ENCODE measurements around the gene DVL2.
"Not testable (repeated sequence)": the region's sequence is repeated elsewhere in the genome, so short reads cannot be mapped to it uniquely, and the experiment has no call there.

DVL2 gene

GRCh38 chr17:7254511-7254910 is 20.2 kb upstream of the DVL2 start:
- DNase-seq, result no peak

- no peak for DNase-seq
Measured at GRCh38 chr17:7253082-7253481, 18.8 kb upstream of the DVL2 start.

- peak; percentile 64 to 87 for DNase-seq
Measured at GRCh38 chr17:7252176-7253043, 18.1 kb upstream of the DVL2 start, which contains the start of gene ELP5. Gene ELP5, plus strand, starts transcription at chr17:7252215. Its CDS starts 336 bp downstream, at chr17:7252551.

GRCh38 chr17:7251661-7252175 is 17.4 kb upstream of the DVL2 start, which contains the start of gene CTDNEP1:
Gene CTDNEP1, minus strand, starts transcription at chr17:7251734. Its CDS starts 438 bp downstream, at chr17:7251296.
- DNase-seq, result peak; percentile 92 to 99

GRCh38 chr17:7250695-7251627 is 16.6 kb upstream of the DVL2 start:
- DNase-seq, result no peak

GRCh38 chr17:7249830-7250229 is 15.5 kb upstream of the DVL2 start:
- DNase-seq, result no peak

- DNase-seq, result no peak
Measured at GRCh38 chr17:7249214-7249613, 14.9 kb upstream of the DVL2 start.

- DNase-seq, result no peak
Measured at GRCh38 chr17:7248796-7249195, 14.5 kb upstream of the DVL2 start.

- DNase-seq, result no peak
Measured at GRCh38 chr17:7246779-7247178, 12.5 kb upstream of the DVL2 start.

- not testable (repeated sequence) for DNase-seq
Measured at GRCh38 chr17:7243838-7244237, 9.5 kb upstream of the DVL2 start.

GRCh38 chr17:7243453-7243729 is 9.1 kb upstream of the DVL2 start:
- DNase-seq, result no peak

- DNase-seq, result peak in 1 of 2 experiments; percentile 90
Measured at GRCh38 chr17:7242717-7243452, 8.6 kb upstream of the DVL2 start.

GRCh38 chr17:7241783-7242716 is 7.7 kb upstream of the DVL2 start, which contains the start of gene GABARAP:
Gene GABARAP, minus strand, starts transcription at chr17:7242449. Its CDS starts 119 bp downstream, at chr17:7242330.
- peak in 1 of 2 experiments; percentile 81 for DNase-seq

GRCh38 chr17:7241090-7241733 is 6.9 kb upstream of the DVL2 start:
- no peak for DNase-seq

- no peak for DNase-seq
Measured at GRCh38 chr17:7240375-7240774, 6.1 kb upstream of the DVL2 start.

- peak; percentile 99 for DNase-seq
Measured at GRCh38 chr17:7239091-7240027, 5.0 kb upstream of the DVL2 start, which contains the start of gene PHF23. Gene PHF23, minus strand, starts transcription at chr17:7239457. Its CDS starts 178 bp downstream, at chr17:7239279.

GRCh38 chr17:7238420-7239090 is 4.2 kb upstream of the DVL2 start:
- DNase-seq, result no peak

- no peak for DNase-seq
Measured at GRCh38 chr17:7237761-7238419, 3.6 kb upstream of the DVL2 start.
